GM21576 (cell line): ENCODE measurements around the gene MFAP3.
A peak's percentile ranks its signal among the peaks of the same experiment; 100 is the strongest.
"Not testable (repeated sequence)": the region's sequence is repeated elsewhere in the genome, so short reads cannot be mapped to it uniquely, and the experiment has no call there.

Source experiments
- ATAC-seq: cut with Tn5 transposase; IDR thresholded peaks from one replicate; pipeline ENCODE4 v1.9.1; 2021; ENCODE audit warnings: mild to moderate bottlenecking, moderate library complexity; ENCODE audit not compliant: unreplicated experiment

The MFAP3 gene

GRCh38 chr5:154049636-154050035, 10.9 kb downstream of the MFAP3 start:
- no peak for ATAC-seq

- ATAC-seq = no peak
These were observed 14.7 kb downstream of the MFAP3 start for GRCh38 chr5:154053468-154053867.

- ATAC-seq = no peak
These were observed 16.4 kb downstream of the MFAP3 start for GRCh38 chr5:154055201-154055600.

GRCh38 chr5:154058055-154059038, 19.6 kb downstream of the MFAP3 start:
- peak; percentile 49 for ATAC-seq

- peak; percentile 53 for ATAC-seq
These were observed 20.3 kb downstream of the MFAP3 start for GRCh38 chr5:154059039-154059430.

- no peak for ATAC-seq
These were observed 20.8 kb downstream of the MFAP3 start for GRCh38 chr5:154059583-154059982.

- no peak for ATAC-seq
These were observed 21.8 kb downstream of the MFAP3 start for GRCh38 chr5:154060606-154061005.

- ATAC-seq = no peak
These were observed 24.6 kb downstream of the MFAP3 start for GRCh38 chr5:154063372-154063771.

GRCh38 chr5:154065971-154066370, 27.2 kb downstream of the MFAP3 start:
- no peak for ATAC-seq

- not testable (repeated sequence) for ATAC-seq
These were observed 31.1 kb downstream of the MFAP3 start for GRCh38 chr5:154069854-154070253.

GRCh38 chr5:154071799-154072413, 33.1 kb downstream of the MFAP3 start:
- ATAC-seq = no peak

GRCh38 chr5:154072414-154073171, 33.8 kb downstream of the MFAP3 start:
- ATAC-seq = peak; percentile 98

GRCh38 chr5:154076240-154076922, 37.6 kb downstream of the MFAP3 start:
- ATAC-seq = no peak

- ATAC-seq = no peak
These were observed 38.9 kb downstream of the MFAP3 start for GRCh38 chr5:154077696-154078095.

- ATAC-seq = no peak
These were observed 39.5 kb downstream of the MFAP3 start for GRCh38 chr5:154078272-154078671.

- no peak for ATAC-seq
These were observed 42.5 kb downstream of the MFAP3 start for GRCh38 chr5:154081246-154081645.

- no peak for ATAC-seq
These were observed 45.4 kb downstream of the MFAP3 start for GRCh38 chr5:154084062-154084639.

- no peak for ATAC-seq
These were observed 47.4 kb downstream of the MFAP3 start for GRCh38 chr5:154086146-154086545.

GRCh38 chr5:154086641-154087040, 47.9 kb downstream of the MFAP3 start:
- ATAC-seq = no peak

GRCh38 chr5:154087260-154087659, 48.5 kb downstream of the MFAP3 start:
- ATAC-seq = no peak
